ENCODE measurements around the gene ABL1. TPM values are rescaled to one million over a fixed set of nuclear protein-coding genes. Genes with fewer than 3 reads are reported as not detected.
A peak's percentile ranks its signal among the peaks of the same experiment; 100 is the strongest.

Gene ABL1
- polyA plus RNA-seq, 3 donors: 4.5 to 14.5 (median 8.0) TPM

DNA sequence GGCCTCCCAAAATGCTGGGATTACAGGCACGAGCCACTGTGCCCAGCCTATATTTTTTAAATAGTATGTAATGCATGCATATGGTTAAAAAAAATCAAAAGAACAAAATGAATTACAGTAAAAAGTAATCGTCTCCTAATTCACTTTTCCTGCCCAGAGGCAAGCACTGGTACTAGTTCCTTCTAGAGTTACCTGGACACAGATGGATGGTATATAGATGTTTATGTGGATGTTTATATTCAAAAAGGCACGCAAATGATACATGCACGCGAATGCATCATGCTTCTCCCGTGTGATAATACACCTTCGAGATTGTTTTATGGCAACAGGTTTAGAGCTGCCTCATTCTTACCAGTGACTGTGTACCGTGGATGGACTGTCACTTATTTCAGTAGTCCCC lies 21.4 kb downstream of the ABL1 start:
- Mint-ChIP-seq H3K36me3 (peaks cover 56 to 59% of the 10 kb centered on the region in 2 donors), H3K9me3 (no peaks in the 10 kb centered on the region), H3K4me3 (no peak overlapping the region), H3K27me3 (ENCODE audit: low read depth in 3 of 3) (peaks cover 0 to 2% (median 0%) of the 10 kb centered on the region in 3 donors), H3K4me1 (peaks cover 4% of the 10 kb centered on the region), H3K27ac (no peak overlapping the region)
- H3K79me2 ChIP-seq (ENCODE audit: insufficient read depth, low read length): peaks cover 9% of the 10 kb centered on the region
- 100% methylated on average over 5 of the region's 8 CpGs for WGBS (ENCODE audit: insufficient coverage)
- peaks cover 36 to 74% of the 10 kb centered on the region in 2 donors for H3K36me3 ChIP-seq (replicated peaks in 1 of 2; ENCODE audit: control insufficient read depth in 1 of 2, insufficient read depth in 2 of 2, low read length in 2 of 2)
- H3K4me1 ChIP-seq (ENCODE audit: control insufficient read depth in 1 of 2, insufficient read depth in 2 of 2, low read length in 2 of 2): no peaks in the 10 kb centered on the region
- TF ChIP-seq, protein P1, sequence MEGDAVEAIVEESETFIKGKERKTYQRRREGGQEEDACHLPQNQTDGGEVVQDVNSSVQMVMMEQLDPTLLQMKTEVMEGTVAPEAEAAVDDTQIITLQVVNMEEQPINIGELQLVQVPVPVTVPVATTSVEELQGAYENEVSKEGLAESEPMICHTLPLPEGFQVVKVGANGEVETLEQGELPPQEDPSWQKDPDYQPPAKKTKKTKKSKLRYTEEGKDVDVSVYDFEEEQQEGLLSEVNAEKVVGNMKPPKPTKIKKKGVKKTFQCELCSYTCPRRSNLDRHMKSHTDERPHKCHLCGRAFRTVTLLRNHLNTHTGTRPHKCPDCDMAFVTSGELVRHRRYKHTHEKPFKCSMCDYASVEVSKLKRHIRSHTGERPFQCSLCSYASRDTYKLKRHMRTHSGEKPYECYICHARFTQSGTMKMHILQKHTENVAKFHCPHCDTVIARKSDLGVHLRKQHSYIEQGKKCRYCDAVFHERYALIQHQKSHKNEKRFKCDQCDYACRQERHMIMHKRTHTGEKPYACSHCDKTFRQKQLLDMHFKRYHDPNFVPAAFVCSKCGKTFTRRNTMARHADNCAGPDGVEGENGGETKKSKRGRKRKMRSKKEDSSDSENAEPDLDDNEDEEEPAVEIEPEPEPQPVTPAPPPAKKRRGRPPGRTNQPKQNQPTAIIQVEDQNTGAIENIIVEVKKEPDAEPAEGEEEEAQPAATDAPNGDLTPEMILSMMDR (IDR thresholded peaks at IDR 0.05): no peak
- no peaks in the 10 kb centered on the region for H3K27me3 ChIP-seq (ENCODE audit: control insufficient read depth in 2 of 2, insufficient read depth in 2 of 2, low read length in 2 of 2)
- no peak overlapping the region for H3K4me2 ChIP-seq (replicated peaks; ENCODE audit: extremely low read depth, low read length, poor library complexity, severe bottlenecking)
- DNase-seq: no peak
- H3K4me3 ChIP-seq (replicated peaks in 1 of 3; ENCODE audit: low read depth in 2 of 3, low read length in 3 of 3): no peak overlapping the region
- H3K9ac ChIP-seq (ENCODE audit: insufficient read depth, low read length, poor library complexity, severe bottlenecking): no peak overlapping the region
- no peaks in the 10 kb centered on the region for H3K9me3 ChIP-seq (replicated peaks in 1 of 2; ENCODE audit: control insufficient read depth in 1 of 2, insufficient read depth in 1 of 2, low read length in 2 of 2)
- intact Hi-C loops (cut with micrococcal nuclease): no loop called here
- no peak overlapping the region for H2AFZ ChIP-seq (ENCODE audit: insufficient read depth, low read depth, low read length, poor library complexity, severe bottlenecking)
- H3K27ac ChIP-seq (ENCODE audit: low read depth in 1 of 2, low read length in 2 of 2): no peak overlapping the region
- H4K20me1 ChIP-seq (ENCODE audit: insufficient read depth, low read length): no peaks in the 10 kb centered on the region

DNA sequence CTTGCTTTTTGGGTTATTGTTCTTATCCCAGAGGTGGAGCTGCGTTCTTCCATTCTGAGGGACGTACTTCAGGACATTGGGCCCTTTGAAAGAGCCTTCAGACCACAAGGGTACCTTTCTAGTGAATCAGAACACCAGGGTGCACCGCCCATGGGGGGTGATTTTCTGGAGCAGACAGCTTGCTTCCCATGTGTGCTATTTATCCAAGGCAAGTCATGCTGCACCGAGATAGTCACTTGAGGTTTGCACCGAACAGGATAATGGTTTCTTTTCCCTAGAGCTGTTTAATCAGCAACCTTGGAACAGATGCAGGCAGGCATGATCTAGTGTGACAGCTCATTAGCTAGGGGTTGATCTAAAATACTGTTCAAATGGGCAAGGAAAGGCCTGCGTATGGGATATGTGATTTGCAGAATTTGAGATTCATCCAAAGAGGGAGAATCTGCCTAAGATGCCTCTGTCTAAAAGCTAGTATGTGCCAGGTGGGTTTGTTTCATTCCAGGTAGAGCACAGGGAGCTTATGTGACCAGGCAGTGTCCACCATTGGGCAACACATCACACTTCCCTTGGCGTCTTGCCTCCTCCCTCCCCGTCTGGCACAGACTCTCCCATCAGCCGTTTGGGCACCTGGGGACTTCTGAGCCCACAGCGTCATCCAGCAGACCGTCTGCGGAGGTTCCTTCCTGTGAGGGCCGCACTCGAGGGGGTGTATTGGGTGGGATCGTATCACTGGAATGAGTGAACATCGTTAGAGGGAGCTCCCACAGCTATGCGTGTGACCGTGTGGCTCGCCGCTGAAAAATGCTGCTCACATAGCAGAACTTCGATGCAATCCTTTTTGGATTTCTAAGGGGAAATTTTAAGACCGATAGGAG lies 23.0 kb downstream of the ABL1 start:
- Histone ChIP-seq H3K79me2 (ENCODE audit: insufficient read depth, low read length) (peaks cover 2% of the 10 kb centered on the region), H3K4me3 (replicated peaks in 1 of 3; ENCODE audit: low read depth in 2 of 3, low read length in 3 of 3) (no peak overlapping the region), H3K4me2 (replicated peaks; ENCODE audit: extremely low read depth, low read length, poor library complexity, severe bottlenecking) (no peak overlapping the region), H3K9ac (ENCODE audit: insufficient read depth, low read length, poor library complexity, severe bottlenecking) (no peak overlapping the region), H2AFZ (ENCODE audit: insufficient read depth, low read depth, low read length, poor library complexity, severe bottlenecking) (no peak overlapping the region), H3K27me3 (ENCODE audit: control insufficient read depth in 2 of 2, insufficient read depth in 2 of 2, low read length in 2 of 2) (no peaks in the 10 kb centered on the region), H3K4me1 (ENCODE audit: control insufficient read depth in 1 of 2, insufficient read depth in 2 of 2, low read length in 2 of 2) (no peaks in the 10 kb centered on the region), H3K27ac (ENCODE audit: low read depth in 1 of 2, low read length in 2 of 2) (no peak overlapping the region), H3K9me3 (replicated peaks in 1 of 2; ENCODE audit: control insufficient read depth in 1 of 2, insufficient read depth in 1 of 2, low read length in 2 of 2) (no peaks in the 10 kb centered on the region), H4K20me1 (ENCODE audit: insufficient read depth, low read length) (no peaks in the 10 kb centered on the region), H3K36me3 (replicated peaks in 1 of 2; ENCODE audit: control insufficient read depth in 1 of 2, insufficient read depth in 2 of 2, low read length in 2 of 2) (peaks cover 42 to 90% of the 10 kb centered on the region in 2 donors)
- peaks cover 70 to 73% of the 10 kb centered on the region in 2 donors for H3K36me3 Mint-ChIP-seq
- no peak for DNase-seq
- WGBS (ENCODE audit: insufficient coverage): 81% methylated on average over 18 of the region's 22 CpGs
- peaks cover 0 to 2% (median 0%) of the 10 kb centered on the region in 3 donors for H3K27me3 Mint-ChIP-seq (ENCODE audit: low read depth in 3 of 3)
- peak overlapping the region in 1 of 7 donors; percentile 19 for H3K27ac Mint-ChIP-seq
- TF ChIP-seq, protein P1 (IDR thresholded peaks at IDR 0.05): no peak
- H3K4me3 Mint-ChIP-seq: no peak overlapping the region
- peaks cover 4% of the 10 kb centered on the region for H3K4me1 Mint-ChIP-seq
- intact Hi-C loops (cut with micrococcal nuclease): no loop called here
- H3K9me3 Mint-ChIP-seq: no peaks in the 10 kb centered on the region
